ENCODE results near the gene MRPL14. TPM values are rescaled to one million over a fixed set of nuclear protein-coding genes. Genes with fewer than 3 reads are reported as not detected.

MRPL14 gene
- total RNA-seq, 1 donor from 2014 or later: 36.1 TPM

DNA sequence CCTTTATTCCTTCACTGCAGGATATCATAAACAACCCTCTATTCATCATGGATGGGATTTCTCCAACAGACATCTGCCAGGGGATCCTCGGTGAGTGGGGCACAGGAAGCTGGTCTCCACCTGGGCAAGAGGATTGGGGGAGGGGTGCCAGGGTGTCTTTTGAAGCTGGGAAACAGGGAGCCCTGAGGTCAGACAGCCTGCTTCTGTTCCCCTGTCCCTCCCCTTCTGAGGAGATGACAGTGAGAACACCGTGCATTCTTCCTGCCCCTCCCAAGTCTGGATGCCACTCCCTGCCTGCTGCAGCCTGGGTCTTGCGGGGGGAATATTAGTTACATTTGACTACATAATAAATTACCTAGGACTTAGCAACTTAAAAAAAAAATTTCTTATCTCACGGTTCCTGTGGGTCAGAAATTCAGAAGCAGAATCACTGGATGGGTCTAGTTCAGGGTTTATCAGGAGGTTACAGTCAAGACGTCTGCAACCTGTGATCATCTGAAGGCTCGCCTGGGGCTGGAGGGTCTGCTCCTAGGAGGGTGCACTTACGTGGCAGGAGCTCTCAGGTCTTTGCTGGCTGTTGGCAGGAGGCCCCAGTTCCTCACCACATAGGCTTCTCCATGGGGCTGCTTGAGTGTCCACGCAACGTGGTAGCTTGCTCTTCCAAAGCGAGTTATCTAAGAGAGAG is 42.8 kb upstream of the MRPL14 start:
- intact Hi-C loops (cut with DNase I): loop anchor here (5.0 kb wide), 1 partner anchor 62 kb away; no protein-coding TSS in a partner anchor
- H3K27ac ChIP-seq: no peak overlapping the region
- H3K4me1 ChIP-seq: no peaks in the 10 kb centered on the region
- H3K9me3 ChIP-seq: no peaks in the 10 kb centered on the region
- no peaks in the 10 kb centered on the region for H3K27me3 ChIP-seq
- DNase-seq (ENCODE audit: extremely low spot score in 2 of 2): no peak
- H3K36me3 ChIP-seq: no peaks in the 10 kb centered on the region
- TF ChIP-seq, protein P1, sequence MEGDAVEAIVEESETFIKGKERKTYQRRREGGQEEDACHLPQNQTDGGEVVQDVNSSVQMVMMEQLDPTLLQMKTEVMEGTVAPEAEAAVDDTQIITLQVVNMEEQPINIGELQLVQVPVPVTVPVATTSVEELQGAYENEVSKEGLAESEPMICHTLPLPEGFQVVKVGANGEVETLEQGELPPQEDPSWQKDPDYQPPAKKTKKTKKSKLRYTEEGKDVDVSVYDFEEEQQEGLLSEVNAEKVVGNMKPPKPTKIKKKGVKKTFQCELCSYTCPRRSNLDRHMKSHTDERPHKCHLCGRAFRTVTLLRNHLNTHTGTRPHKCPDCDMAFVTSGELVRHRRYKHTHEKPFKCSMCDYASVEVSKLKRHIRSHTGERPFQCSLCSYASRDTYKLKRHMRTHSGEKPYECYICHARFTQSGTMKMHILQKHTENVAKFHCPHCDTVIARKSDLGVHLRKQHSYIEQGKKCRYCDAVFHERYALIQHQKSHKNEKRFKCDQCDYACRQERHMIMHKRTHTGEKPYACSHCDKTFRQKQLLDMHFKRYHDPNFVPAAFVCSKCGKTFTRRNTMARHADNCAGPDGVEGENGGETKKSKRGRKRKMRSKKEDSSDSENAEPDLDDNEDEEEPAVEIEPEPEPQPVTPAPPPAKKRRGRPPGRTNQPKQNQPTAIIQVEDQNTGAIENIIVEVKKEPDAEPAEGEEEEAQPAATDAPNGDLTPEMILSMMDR (IDR thresholded peaks at IDR 0.05): no peak
- TF ChIP-seq POLR2A (IDR thresholded peaks at IDR 0.05) (no peak), POLR2AphosphoS5 (IDR thresholded peaks at IDR 0.05; ENCODE audit: insufficient read depth in 1 of 2, low read depth in 1 of 2) (no peak)
- no peak overlapping the region for H3K4me3 ChIP-seq

DNA sequence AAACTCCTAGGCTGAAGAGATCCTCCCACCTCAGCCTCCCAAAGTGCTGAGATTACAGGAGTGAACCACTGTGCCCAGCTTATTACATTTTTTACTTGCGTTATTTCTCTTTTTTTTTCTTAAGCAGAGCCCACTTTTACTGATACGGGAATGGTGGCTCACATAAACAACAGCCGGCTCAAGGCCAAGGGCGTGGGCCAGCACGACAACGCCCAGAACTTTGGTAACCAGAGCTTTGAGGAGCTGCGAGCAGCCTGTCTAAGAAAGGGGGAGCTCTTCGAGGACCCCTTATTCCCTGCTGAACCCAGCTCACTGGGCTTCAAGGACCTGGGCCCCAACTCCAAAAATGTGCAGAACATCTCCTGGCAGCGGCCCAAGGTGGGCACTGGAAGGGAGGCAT is 41.9 kb upstream of the MRPL14 start:
- DNase-seq (ENCODE audit: extremely low spot score in 2 of 2): no peak
- H3K36me3 ChIP-seq: no peaks in the 10 kb centered on the region
- intact Hi-C loops (cut with DNase I): no loop called here
- H3K4me1 ChIP-seq: no peaks in the 10 kb centered on the region
- H3K27ac ChIP-seq: no peak overlapping the region
- no peaks in the 10 kb centered on the region for H3K27me3 ChIP-seq
- H3K4me3 ChIP-seq: no peak overlapping the region
- TF ChIP-seq, protein P1 (IDR thresholded peaks at IDR 0.05): no peak
- no peaks in the 10 kb centered on the region for H3K9me3 ChIP-seq

DNA sequence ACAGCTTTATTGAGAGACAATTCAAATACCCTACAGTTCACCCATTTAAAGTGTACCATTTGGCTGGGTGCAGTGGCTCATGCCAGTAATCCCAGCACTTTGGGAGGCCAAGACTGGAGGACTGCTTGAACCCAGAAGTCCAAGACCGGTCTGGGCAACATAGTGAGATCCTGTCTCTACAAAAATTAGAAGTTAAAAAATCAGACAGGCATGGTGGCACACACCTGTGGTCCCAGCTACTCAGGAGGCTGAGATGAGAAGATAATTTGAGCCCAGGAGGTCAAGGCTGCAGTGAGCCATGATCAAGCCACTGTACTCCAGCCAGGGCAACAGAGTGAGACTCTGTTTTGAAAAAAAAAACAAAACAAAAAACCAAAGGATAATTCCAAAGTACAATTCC is 40.3 kb upstream of the MRPL14 start:
- intact Hi-C loops (cut with DNase I): no loop called here
- Histone ChIP-seq H3K9me3 (no peaks in the 10 kb centered on the region), H3K27me3 (no peaks in the 10 kb centered on the region), H3K27ac (no peak overlapping the region), H3K4me3 (no peak overlapping the region), H3K36me3 (no peaks in the 10 kb centered on the region), H3K4me1 (no peaks in the 10 kb centered on the region)
- TF ChIP-seq POLR2A (IDR thresholded peaks at IDR 0.05) (no peak), POLR2AphosphoS5 (IDR thresholded peaks at IDR 0.05; ENCODE audit: insufficient read depth in 1 of 2, low read depth in 1 of 2) (no peak)
- TF ChIP-seq, protein P1 (IDR thresholded peaks at IDR 0.05): no peak
- DNase-seq (ENCODE audit: extremely low spot score in 2 of 2): no peak

DNA sequence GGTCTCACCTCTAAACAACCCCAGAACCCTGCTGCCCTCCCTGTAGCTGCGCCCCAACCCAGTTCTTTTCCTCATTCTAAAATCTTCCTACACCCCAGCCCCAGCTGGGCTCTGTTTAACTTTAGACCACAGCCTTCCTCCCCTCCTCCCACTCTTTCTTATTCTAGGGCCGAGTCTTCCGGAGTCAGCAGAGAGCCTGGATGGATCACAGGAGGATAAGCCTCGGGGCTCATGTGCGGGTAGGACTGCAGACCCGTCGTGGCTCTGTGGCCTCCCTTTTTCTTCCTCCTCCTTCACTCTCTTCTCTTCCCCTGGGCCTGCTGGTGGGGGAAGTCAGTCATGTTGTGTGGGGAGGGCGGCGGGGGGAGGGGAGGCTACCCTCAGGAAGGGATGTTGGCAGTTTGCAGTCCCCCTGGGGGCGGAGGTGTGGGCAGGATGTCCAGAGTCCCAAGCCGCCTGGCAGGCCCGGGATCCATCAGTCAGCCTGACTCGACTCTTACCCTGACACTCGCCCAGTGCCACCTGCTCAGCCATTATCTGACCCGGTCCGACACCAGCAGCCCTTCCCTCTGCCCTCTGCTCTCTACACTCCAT is 39.4 kb upstream of the MRPL14 start:
- no peaks in the 10 kb centered on the region for H3K27me3 ChIP-seq
- intact Hi-C loops (cut with DNase I): no loop called here
- DNase-seq (ENCODE audit: extremely low spot score in 2 of 2): no peak
- TF ChIP-seq POLR2A (IDR thresholded peaks at IDR 0.05) (no peak), POLR2AphosphoS5 (IDR thresholded peaks at IDR 0.05; ENCODE audit: insufficient read depth in 1 of 2, low read depth in 1 of 2) (no peak)
- TF ChIP-seq, protein P1 (IDR thresholded peaks at IDR 0.05): no peak
- H3K4me1 ChIP-seq: no peaks in the 10 kb centered on the region
- H3K4me3 ChIP-seq: no peak overlapping the region
- no peaks in the 10 kb centered on the region for H3K9me3 ChIP-seq
- H3K27ac ChIP-seq: no peak overlapping the region
- no peaks in the 10 kb centered on the region for H3K36me3 ChIP-seq

DNA sequence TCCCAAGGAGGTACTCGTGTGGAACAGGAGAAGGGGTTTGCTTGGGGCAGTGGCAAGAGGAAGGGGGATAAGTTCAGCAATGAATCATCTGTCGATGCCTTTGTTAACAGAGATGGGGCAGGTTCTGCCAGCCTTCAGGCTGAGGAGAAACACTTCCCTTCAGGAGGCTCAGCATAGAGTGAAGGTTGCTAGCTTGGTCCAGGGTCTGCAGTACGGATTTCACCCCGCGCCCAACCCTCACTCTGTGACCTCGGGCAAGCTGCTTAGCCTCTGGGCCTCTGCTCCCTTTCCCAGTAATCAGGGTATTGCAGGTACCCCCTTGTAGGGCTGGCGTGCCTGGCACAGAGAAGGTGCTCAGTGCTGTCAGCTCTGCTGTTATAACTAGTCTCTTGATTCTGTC is 38.9 kb upstream of the MRPL14 start:
- H3K27me3 ChIP-seq: no peaks in the 10 kb centered on the region
- H3K4me3 ChIP-seq: no peak overlapping the region
- H3K36me3 ChIP-seq: no peaks in the 10 kb centered on the region
- intact Hi-C loops (cut with DNase I): no loop called here
- DNase-seq (ENCODE audit: extremely low spot score in 2 of 2): no peak
- H3K4me1 ChIP-seq: no peaks in the 10 kb centered on the region
- no peaks in the 10 kb centered on the region for H3K9me3 ChIP-seq
- H3K27ac ChIP-seq: no peak overlapping the region
- TF ChIP-seq, protein P1 (IDR thresholded peaks at IDR 0.05): no peak
- TF ChIP-seq POLR2A (IDR thresholded peaks at IDR 0.05) (no peak), POLR2AphosphoS5 (IDR thresholded peaks at IDR 0.05; ENCODE audit: insufficient read depth in 1 of 2, low read depth in 1 of 2) (no peak)
